HEK293T (cell line): ENCODE results near the gene SRRM3.

Source experiments
- CTCF ChIA-PET: fragments of 350-600 bp; formaldehyde crosslinking; extraction: SDS; loops from one replicate; lab custom pipeline; 2021; ENCODE audit warnings: antibody characterized with exemption, inconsistent platforms; lab: Yijun Ruan, JAX
- POLR2A ChIA-PET: fragments of 350-600 bp; formaldehyde crosslinking; extraction: SDS; loops from one replicate; lab custom pipeline; 2020; ENCODE audit warnings: antibody characterized with exemption, inconsistent platforms; lab: Yijun Ruan, JAX
- DNase-seq: peaks from one replicate; pipeline ENCODE4 v3.0.0; 2012; ENCODE audit warnings: mixed read lengths; ENCODE audit errors: extremely low spot score
- ARNT ChIP-seq: fragments of 450-650 bp; IDR thresholded peaks from 2 replicates; pipeline ENCODE4 v1.6.1; 2017; ENCODE audit warnings: mild to moderate bottlenecking
- BHLHE40 ChIP-seq: fragments of 450-650 bp; IDR thresholded peaks from 2 replicates; pipeline ENCODE4 v1.6.1; 2016; ENCODE audit warnings: mild to moderate bottlenecking, moderate library complexity, borderline replicate concordance
- CTBP1 ChIP-seq: fragments of 450-650 bp; IDR thresholded peaks from 2 replicates; pipeline ENCODE4 v1.6.1; 2016; ENCODE audit warnings: borderline replicate concordance
- ELF4 ChIP-seq: fragments of 450-650 bp; IDR thresholded peaks from 2 replicates; pipeline ENCODE4 v1.6.1; 2017; ENCODE audit warnings: antibody characterized with exemption
- FOXA1 ChIP-seq: fragments of 450-650 bp; IDR thresholded peaks from 2 replicates; pipeline ENCODE4 v1.6.1; 2016; ENCODE audit warnings: mild to moderate bottlenecking
- FOXK2 ChIP-seq: fragments of 450-650 bp; IDR thresholded peaks from 2 replicates; pipeline ENCODE4 v1.6.1; 2016; ENCODE audit warnings: mild to moderate bottlenecking
- FOXM1 ChIP-seq: fragments of 450-650 bp; IDR thresholded peaks from 2 replicates; pipeline ENCODE4 v1.6.1; 2017; ENCODE audit warnings: mild to moderate bottlenecking, borderline replicate concordance
- HDGF ChIP-seq: fragments of 450-650 bp; IDR thresholded peaks from 2 replicates; pipeline ENCODE4 v1.6.1; 2017; ENCODE audit warnings: antibody characterized with exemption, borderline replicate concordance
- L3MBTL2 ChIP-seq: fragments of 450-650 bp; conservative IDR thresholded peaks from 2 replicates; pipeline ENCODE4 v1.6.1; 2016; ENCODE audit warnings: mild to moderate bottlenecking
- LEF1 ChIP-seq: fragments of 450-650 bp; IDR thresholded peaks from 2 replicates; pipeline ENCODE4 v1.6.1; 2017; ENCODE audit warnings: mild to moderate bottlenecking, borderline replicate concordance
- NFRKB ChIP-seq: fragments of 450-650 bp; IDR thresholded peaks from 2 replicates; pipeline ENCODE4 v1.6.1; 2016; ENCODE audit warnings: mild to moderate bottlenecking, moderate library complexity
- PKNOX1 ChIP-seq: fragments of 450-650 bp; IDR thresholded peaks from 2 replicates; pipeline ENCODE4 v1.6.1; 2016
- SP1 ChIP-seq: fragments of 450-650 bp; IDR thresholded peaks from 2 replicates; pipeline ENCODE4 v1.6.1; 2017
- SUZ12 ChIP-seq: fragments of 450-650 bp; IDR thresholded peaks from 2 replicates; pipeline ENCODE4 v1.6.1; 2016; ENCODE audit warnings: mild to moderate bottlenecking
- TARDBP ChIP-seq: fragments of 450-650 bp; IDR thresholded peaks from 2 replicates; pipeline ENCODE4 v1.6.1; 2016
- ZNF384 ChIP-seq: fragments of 450-650 bp; IDR thresholded peaks from 2 replicates; pipeline ENCODE4 v1.6.1; 2016

SRRM3 gene

GRCh38 chr7:76315364-76315763, 113.7 kb downstream of the SRRM3 start:
- no peak for DNase-seq
- TF ChIP-seq PKNOX1 = 0 out of 2 replicates have a peak, but pooled peaks have one; percentile 4
- no peak for TF ChIP-seq BHLHE40
- TF ChIP-seq LEF1 = no peak
- no peak for TF ChIP-seq ARNT
- TF ChIP-seq HDGF = no peak
- TF ChIP-seq ZNF384 = no peak
- CTCF ChIA-PET = no interaction called here
- POLR2A ChIA-PET = interaction anchor here (1.1 kb wide), 1 partner anchor 24 kb away, joined by 3 read pairs; no protein-coding TSS in a partner anchor

- CTCF ChIA-PET = interaction anchor here (0.7 to 1.3 kb wide), 2 partner anchors 28 to 142 kb away, joined by 3 read pairs; no protein-coding TSS in a partner anchor
- DNase-seq = no peak
- TF ChIP-seq NFRKB = no peak
- TF ChIP-seq SP1 = no peak
- TF ChIP-seq SUZ12 = no peak
- no peak for TF ChIP-seq FOXK2
- TF ChIP-seq ARNT = no peak
- TF ChIP-seq LEF1 = no peak
- no peak for TF ChIP-seq BHLHE40
- TF ChIP-seq L3MBTL2 = no peak
- TF ChIP-seq CTBP1 = no peak
- no peak for TF ChIP-seq ELF4
- TF ChIP-seq FOXM1 = no peak
- no peak for TF ChIP-seq ZNF384
- TF ChIP-seq FOXA1 = no peak
- no peak for TF ChIP-seq TARDBP
- no peak for TF ChIP-seq PKNOX1
- no peak for TF ChIP-seq HDGF
- POLR2A ChIA-PET = interaction anchor here (0.8 to 3.4 kb wide), 15 partner anchors 10 to 150 kb away, joined by 3 to 21 read pairs (median 5); partner anchors contain the start of genes HSPB1 and YWHAG
Observed at GRCh38 chr7:76316984-76317781, 115.5 kb downstream of the SRRM3 start.

GRCh38 chr7:76317782-76318487, 116.2 kb downstream of the SRRM3 start:
- ChIA-PET CTCF (interaction anchor here (1.2 to 1.3 kb wide), 2 partner anchors 55 to 142 kb away, joined by 3 to 4 read pairs; no protein-coding TSS in a partner anchor), POLR2A (interaction anchor here (0.7 to 3.4 kb wide), 19 partner anchors 9 to 151 kb away, joined by 3 to 21 read pairs (median 5); partner anchors contain the start of genes HSPB1, YWHAG and ZP3)
- peak; percentile 96 for DNase-seq
- TF ChIP-seq SUZ12 (no peak), L3MBTL2 (peak; percentile 42; the same call in 1 of the 2 replicates)

GRCh38 chr7:76318488-76319353, 117.0 kb downstream of the SRRM3 start:
- TF ChIP-seq FOXA1 (no peak), LEF1 (no peak), TARDBP (no peak), ELF4 (no peak), FOXM1 (no peak), CTBP1 (no peak), ARNT (no peak), SP1 (no peak), SUZ12 (no peak), HDGF (no peak), BHLHE40 (no peak), NFRKB (no peak), PKNOX1 (no peak), L3MBTL2 (no peak), FOXK2 (no peak)
- ChIA-PET CTCF (interaction anchor here (1.2 to 1.3 kb wide), 2 partner anchors 56 to 143 kb away, joined by 3 to 4 read pairs; no protein-coding TSS in a partner anchor), POLR2A (interaction anchor here (0.7 to 3.4 kb wide), 20 partner anchors 9 to 152 kb away, joined by 3 to 21 read pairs (median 5); partner anchors contain the start of genes HSPB1, YWHAG and ZP3)
- DNase-seq = peak; percentile 70

GRCh38 chr7:76325092-76325491, 123.4 kb downstream of the SRRM3 start:
- TF ChIP-seq FOXA1 = no peak
- no peak for DNase-seq
- POLR2A ChIA-PET = no interaction called here
- CTCF ChIA-PET = no interaction called here
